K562 (cell line): Measurements from ENCODE around the gene ZNF548. TPM values are rescaled to one million over a fixed set of nuclear protein-coding genes. Genes with fewer than 3 reads are reported as not detected.

Experiments
- C11orf30 ChIP-seq: fragments of 450-650 bp; IDR thresholded peaks from 2 replicates; pipeline ENCODE4 v1.6.1; 2016; ENCODE audit warnings: low read depth, mild to moderate bottlenecking
- COPS2 ChIP-seq: fragments of 450-650 bp; conservative IDR thresholded peaks from 2 replicates; pipeline ENCODE4 v1.6.1; 2016; ENCODE audit warnings: mild to moderate bottlenecking, moderate library complexity
- CREBBP ChIP-seq: IDR thresholded peaks from one replicate; pipeline ENCODE4 v1.6.1; 2012; ENCODE audit warnings: low read depth, mild to moderate bottlenecking, control low read depth, inconsistent platforms, low read length
- DMBX1 ChIP-seq: fragments of 250-450 bp; sonication (Bioruptor Pico); IDR thresholded peaks from 2 replicates; pipeline ENCODE4 v1.8.0; 2022; ENCODE audit warnings: inconsistent platforms, mild to moderate bottlenecking, moderate library complexity, borderline replicate concordance
- ELF1 ChIP-seq: fragments of 200-800 bp; sonication (Bioruptor generic); IDR thresholded peaks from 2 replicates; pipeline ENCODE4 v1.6.1; 2016; ENCODE audit warnings: missing genetic modification characterization, missing compliant biosample characterization
- ELF2 ChIP-seq: fragments of 250-450 bp; sonication (Bioruptor Pico); IDR thresholded peaks from 2 replicates; pipeline ENCODE4 v1.5.0; 2021; ENCODE audit warnings: mild to moderate bottlenecking
- KAT2B ChIP-seq: IDR thresholded peaks from one replicate; pipeline ENCODE4 v1.6.1; 2012; ENCODE audit warnings: low read depth, mild to moderate bottlenecking, control low read depth, inconsistent platforms, low read length, moderate library complexity
- KLF6 ChIP-seq: fragments of 250-450 bp; sonication (Bioruptor Pico); IDR thresholded peaks from 2 replicates; pipeline ENCODE4 v1.4.0; 2020; ENCODE audit warnings: mild to moderate bottlenecking, moderate library complexity, borderline replicate concordance
- RFX7 ChIP-seq: fragments of 250-450 bp; sonication (Bioruptor Pico); IDR thresholded peaks from 2 replicates; pipeline ENCODE4 v1.5.1; 2021; ENCODE audit warnings: mild to moderate bottlenecking
- SRF ChIP-seq, 2 experiments: fragments of 250-450, 450-650 bp in 1 of 2; sonication (Bioruptor Pico) in 1 of 2; sonication (generic) in 1 of 2; formaldehyde crosslinking; IDR thresholded peaks; 2 replicates each; pipeline versions ENCODE4 v1.5.0 to v1.5.1; 2020 to 2022; ENCODE audit warnings: mild to moderate bottlenecking in 1 of 2, missing genetic modification reagents in 1 of 2
- ZSCAN32 ChIP-seq: fragments of 450-650 bp; formaldehyde crosslinking; IDR thresholded peaks from 2 replicates; pipeline ENCODE4 v1.4.0; 2020; ENCODE audit warnings: mild to moderate bottlenecking, moderate library complexity
- polyA plus RNA-seq, 8 experiments: library from polyadenylated mRNA; depleted of rRNA in 4 of 8; stranded (reverse) in 5 of 8; unstranded in 3 of 8; fragments of >200 nt; fragmentation: Nextera tagmentation in 2 of 8; fragmentation: Illumina TruSeq in 1 of 8; extraction: Ambion mirVana in 2 of 8; extraction: Trizol in 1 of 8; gene quantifications; 2 replicates each; pipeline versions ENCODE4 v1.2.1 to v1.2.3, GENCODE V29; 2011 to 2014; ENCODE audit warnings: inconsistent platforms in 1 of 8, missing spikeins in 1 of 8
- total RNA-seq, 7 experiments: library from RNA; depleted of rRNA in 6 of 7; stranded (reverse); fragments of >200 nt in 6 of 7; fragmentation: Illumina TruSeq in 2 of 7; extraction: Trizol in 2 of 7; gene quantifications; 2 replicates each; pipeline versions ENCODE4 v1.2.1 to v1.2.3, GENCODE V29; 2011 to 2021; ENCODE audit warnings: low replicate concordance in 1 of 7
- TF ChIP-seq, protein P1 (sequence below): fragments of 450-650 bp; formaldehyde crosslinking; IDR thresholded peaks from 2 replicates; pipeline ENCODE4 v1.4.0; 2020; ENCODE audit warnings: mild to moderate bottlenecking
- TF ChIP-seq, protein P2 (sequence below): fragments of 450-650 bp; IDR thresholded peaks from 2 replicates; pipeline ENCODE4 v1.6.1; 2016; ENCODE audit warnings: mild to moderate bottlenecking
- TF ChIP-seq, protein P3 (sequence below): sonication (generic); formaldehyde crosslinking; IDR thresholded peaks from 2 replicates; pipeline ENCODE4 v1.8.0; 2022; ENCODE audit warnings: mild to moderate bottlenecking, missing genetic modification reagents
- TF ChIP-seq, protein P4 (sequence below): fragments of 450-650 bp; conservative IDR thresholded peaks from 2 replicates; pipeline ENCODE4 v1.6.1; 2016; ENCODE audit warnings: missing genetic modification characterization, low read depth, mild to moderate bottlenecking, missing compliant biosample characterization, moderate library complexity
- TF ChIP-seq, protein P5 (sequence below): fragments of 450-650 bp; formaldehyde crosslinking; IDR thresholded peaks from 2 replicates; pipeline ENCODE4 v1.4.0; 2022; ENCODE audit warnings: missing genetic modification characterization

ZNF548 gene
- total and polyA plus RNA-seq, 9 of the 15 experiments (the other 6 are each of a cell fraction or from before 2014, with no cell fraction given): 1.5 to 8.7 (median 4.5) TPM

DNA sequence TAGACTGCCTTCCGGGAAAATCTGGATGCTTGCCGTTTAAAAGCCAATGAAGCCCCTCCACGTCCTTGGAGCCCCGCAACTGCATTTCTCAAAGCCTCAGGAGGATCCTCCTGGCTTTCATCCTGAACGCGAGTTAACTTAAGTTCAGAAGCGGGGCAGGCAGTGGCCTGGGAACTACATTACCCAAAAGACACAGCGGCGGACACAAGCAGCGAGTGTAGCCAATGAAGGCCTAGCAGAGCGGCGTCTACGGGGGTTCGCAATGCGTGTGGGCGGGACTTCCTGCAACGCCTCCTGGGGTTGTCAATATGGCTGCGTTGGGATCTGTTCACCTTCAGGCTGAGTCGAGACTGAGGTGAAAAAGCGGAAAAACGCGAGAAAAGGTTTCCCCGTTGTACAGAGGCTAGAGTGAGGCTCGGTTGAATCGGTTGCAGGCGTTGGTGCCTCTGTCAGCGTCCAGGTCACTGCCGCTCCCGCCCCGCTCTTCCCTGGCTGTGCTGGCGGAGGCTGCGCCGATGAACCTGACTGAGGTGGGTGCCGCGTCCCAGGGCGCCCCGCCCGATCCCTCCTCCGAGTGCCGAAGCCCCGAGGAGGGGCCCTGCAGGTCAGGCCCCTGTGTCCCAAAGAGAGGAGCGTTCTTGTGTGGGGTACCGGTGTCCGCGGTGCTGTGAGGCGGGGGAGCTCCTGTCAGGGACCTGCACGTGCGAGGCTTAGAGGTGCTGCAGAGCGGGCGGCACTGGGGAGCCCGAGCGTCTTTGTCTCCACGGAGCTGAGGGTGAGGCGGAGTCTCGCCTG is 21.4 kb downstream of the ZNF548 start, which contains the start of gene ZNF17 (continued):
- TF ChIP-seq, protein P1, sequence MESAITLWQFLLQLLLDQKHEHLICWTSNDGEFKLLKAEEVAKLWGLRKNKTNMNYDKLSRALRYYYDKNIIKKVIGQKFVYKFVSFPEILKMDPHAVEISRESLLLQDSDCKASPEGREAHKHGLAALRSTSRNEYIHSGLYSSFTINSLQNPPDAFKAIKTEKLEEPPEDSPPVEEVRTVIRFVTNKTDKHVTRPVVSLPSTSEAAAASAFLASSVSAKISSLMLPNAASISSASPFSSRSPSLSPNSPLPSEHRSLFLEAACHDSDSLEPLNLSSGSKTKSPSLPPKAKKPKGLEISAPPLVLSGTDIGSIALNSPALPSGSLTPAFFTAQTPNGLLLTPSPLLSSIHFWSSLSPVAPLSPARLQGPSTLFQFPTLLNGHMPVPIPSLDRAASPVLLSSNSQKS (CRISPR knock-in tag): no peak
- TF ChIP-seq SRF (CRISPR knock-in tag; IDR thresholded peaks at IDR 0.05) (no peak), DMBX1 (CRISPR knock-in tag) (no peak), ELF2 (CRISPR knock-in tag) (no peak), ELF1 (tag) (0 out of 2 replicates have a peak, but pooled peaks have one; percentile 27), CREBBP (no peak), RFX7 (no peak), KAT2B (no peak), KLF6 (no peak), C11orf30 (peak; percentile 97), COPS2 (no peak), ZSCAN32 (no peak)
- TF ChIP-seq, protein P2, sequence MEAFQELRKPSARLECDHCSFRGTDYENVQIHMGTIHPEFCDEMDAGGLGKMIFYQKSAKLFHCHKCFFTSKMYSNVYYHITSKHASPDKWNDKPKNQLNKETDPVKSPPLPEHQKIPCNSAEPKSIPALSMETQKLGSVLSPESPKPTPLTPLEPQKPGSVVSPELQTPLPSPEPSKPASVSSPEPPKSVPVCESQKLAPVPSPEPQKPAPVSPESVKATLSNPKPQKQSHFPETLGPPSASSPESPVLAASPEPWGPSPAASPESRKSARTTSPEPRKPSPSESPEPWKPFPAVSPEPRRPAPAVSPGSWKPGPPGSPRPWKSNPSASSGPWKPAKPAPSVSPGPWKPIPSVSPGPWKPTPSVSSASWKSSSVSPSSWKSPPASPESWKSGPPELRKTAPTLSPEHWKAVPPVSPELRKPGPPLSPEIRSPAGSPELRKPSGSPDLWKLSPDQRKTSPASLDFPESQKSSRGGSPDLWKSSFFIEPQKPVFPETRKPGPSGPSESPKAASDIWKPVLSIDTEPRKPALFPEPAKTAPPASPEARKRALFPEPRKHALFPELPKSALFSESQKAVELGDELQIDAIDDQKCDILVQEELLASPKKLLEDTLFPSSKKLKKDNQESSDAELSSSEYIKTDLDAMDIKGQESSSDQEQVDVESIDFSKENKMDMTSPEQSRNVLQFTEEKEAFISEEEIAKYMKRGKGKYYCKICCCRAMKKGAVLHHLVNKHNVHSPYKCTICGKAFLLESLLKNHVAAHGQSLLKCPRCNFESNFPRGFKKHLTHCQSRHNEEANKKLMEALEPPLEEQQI: no peak
- TF ChIP-seq, protein P3, sequence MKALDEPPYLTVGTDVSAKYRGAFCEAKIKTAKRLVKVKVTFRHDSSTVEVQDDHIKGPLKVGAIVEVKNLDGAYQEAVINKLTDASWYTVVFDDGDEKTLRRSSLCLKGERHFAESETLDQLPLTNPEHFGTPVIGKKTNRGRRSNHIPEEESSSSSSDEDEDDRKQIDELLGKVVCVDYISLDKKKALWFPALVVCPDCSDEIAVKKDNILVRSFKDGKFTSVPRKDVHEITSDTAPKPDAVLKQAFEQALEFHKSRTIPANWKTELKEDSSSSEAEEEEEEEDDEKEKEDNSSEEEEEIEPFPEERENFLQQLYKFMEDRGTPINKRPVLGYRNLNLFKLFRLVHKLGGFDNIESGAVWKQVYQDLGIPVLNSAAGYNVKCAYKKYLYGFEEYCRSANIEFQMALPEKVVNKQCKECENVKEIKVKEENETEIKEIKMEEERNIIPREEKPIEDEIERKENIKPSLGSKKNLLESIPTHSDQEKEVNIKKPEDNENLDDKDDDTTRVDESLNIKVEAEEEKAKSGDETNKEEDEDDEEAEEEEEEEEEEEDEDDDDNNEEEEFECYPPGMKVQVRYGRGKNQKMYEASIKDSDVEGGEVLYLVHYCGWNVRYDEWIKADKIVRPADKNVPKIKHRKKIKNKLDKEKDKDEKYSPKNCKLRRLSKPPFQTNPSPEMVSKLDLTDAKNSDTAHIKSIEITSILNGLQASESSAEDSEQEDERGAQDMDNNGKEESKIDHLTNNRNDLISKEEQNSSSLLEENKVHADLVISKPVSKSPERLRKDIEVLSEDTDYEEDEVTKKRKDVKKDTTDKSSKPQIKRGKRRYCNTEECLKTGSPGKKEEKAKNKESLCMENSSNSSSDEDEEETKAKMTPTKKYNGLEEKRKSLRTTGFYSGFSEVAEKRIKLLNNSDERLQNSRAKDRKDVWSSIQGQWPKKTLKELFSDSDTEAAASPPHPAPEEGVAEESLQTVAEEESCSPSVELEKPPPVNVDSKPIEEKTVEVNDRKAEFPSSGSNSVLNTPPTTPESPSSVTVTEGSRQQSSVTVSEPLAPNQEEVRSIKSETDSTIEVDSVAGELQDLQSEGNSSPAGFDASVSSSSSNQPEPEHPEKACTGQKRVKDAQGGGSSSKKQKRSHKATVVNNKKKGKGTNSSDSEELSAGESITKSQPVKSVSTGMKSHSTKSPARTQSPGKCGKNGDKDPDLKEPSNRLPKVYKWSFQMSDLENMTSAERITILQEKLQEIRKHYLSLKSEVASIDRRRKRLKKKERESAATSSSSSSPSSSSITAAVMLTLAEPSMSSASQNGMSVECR (CRISPR knock-in tag): peak; percentile 74
- TF ChIP-seq, protein P4, sequence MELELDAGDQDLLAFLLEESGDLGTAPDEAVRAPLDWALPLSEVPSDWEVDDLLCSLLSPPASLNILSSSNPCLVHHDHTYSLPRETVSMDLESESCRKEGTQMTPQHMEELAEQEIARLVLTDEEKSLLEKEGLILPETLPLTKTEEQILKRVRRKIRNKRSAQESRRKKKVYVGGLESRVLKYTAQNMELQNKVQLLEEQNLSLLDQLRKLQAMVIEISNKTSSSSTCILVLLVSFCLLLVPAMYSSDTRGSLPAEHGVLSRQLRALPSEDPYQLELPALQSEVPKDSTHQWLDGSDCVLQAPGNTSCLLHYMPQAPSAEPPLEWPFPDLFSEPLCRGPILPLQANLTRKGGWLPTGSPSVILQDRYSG (tag): no peak
- TF ChIP-seq, protein P5, sequence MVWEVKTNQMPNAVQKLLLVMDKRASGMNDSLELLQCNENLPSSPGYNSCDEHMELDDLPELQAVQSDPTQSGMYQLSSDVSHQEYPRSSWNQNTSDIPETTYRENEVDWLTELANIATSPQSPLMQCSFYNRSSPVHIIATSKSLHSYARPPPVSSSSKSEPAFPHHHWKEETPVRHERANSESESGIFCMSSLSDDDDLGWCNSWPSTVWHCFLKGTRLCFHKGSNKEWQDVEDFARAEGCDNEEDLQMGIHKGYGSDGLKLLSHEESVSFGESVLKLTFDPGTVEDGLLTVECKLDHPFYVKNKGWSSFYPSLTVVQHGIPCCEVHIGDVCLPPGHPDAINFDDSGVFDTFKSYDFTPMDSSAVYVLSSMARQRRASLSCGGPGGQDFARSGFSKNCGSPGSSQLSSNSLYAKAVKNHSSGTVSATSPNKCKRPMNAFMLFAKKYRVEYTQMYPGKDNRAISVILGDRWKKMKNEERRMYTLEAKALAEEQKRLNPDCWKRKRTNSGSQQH (CRISPR knock-in tag): no peak
